Inferior parietal cortex (tissue), 1 donor: ENCODE measurements around the gene SLC39A3.
A peak's percentile ranks its signal among the peaks of the same experiment; 100 is the strongest.

Source experiments
- DNase-seq: peaks from one replicate; pipeline ENCODE4 v3.0.0-alpha.2; 2016; ENCODE audit errors: extremely low spot score

Gene SLC39A3

DNA sequence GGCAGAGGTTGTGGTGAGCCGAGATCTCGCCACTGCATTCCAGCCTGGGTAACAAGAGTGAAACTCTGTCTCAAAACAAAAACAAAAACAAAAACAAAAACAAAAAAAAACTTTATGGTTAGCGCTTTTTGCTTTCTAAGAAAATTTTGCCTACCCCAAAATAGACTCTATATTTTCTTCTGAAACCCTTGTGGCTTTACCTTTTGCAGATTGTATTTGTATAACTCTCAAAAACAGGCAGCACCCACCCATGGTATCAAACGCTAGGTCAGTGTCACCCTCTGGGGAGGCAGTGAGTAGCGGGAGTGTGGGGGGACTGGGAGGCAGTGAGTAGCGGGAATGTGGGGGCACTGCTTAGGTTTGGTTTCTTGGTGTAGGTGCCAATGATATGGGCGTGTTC, 7.5 kb upstream of the SLC39A3 start:
- DNase-seq, result no peak

DNA sequence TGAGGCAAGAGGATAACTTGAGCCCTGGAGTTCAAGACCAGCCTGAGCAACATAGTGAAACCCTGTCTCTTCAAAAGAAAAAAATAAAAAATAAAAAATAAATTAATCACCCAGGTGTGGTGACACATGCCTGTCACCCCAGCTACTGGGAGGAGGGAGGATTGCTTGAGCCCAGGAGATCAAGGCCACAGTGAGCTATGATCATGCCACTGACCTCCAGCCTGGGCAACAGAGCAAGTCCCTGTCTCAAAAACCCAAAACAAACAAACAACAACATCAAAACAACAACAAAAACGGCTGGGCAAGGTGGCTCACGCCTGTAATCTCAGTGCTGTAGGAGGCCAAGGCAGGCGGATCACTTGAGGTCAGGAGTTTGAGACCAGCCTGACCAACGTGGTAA, 4.3 kb upstream of the SLC39A3 start:
- DNase-seq, result no peak

GRCh38 chr19:2743099-2743498, 3.3 kb upstream of the SLC39A3 start:
- DNase-seq, result peak; percentile 65

DNA sequence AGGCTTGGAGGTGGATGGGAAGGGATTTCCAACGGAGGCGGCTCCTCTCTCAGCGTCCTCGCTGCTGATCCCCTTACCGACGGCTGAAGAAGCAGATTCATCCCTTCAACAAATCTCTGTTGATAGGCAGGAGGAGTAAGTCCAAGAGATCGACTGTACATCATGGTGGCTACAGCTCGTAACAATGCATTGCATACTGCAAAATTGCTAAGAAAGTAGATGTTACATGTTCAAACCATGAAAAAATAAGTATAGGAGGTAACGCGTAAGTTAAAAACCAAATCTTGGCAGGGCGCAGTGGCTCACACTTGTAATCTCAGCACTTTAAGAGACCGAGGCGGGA, 468 bp upstream of the SLC39A3 start:
- no peak for DNase-seq

GRCh38 chr19:2736550-2737190, 3.1 kb downstream of the SLC39A3 start:
- no peak for DNase-seq

DNA sequence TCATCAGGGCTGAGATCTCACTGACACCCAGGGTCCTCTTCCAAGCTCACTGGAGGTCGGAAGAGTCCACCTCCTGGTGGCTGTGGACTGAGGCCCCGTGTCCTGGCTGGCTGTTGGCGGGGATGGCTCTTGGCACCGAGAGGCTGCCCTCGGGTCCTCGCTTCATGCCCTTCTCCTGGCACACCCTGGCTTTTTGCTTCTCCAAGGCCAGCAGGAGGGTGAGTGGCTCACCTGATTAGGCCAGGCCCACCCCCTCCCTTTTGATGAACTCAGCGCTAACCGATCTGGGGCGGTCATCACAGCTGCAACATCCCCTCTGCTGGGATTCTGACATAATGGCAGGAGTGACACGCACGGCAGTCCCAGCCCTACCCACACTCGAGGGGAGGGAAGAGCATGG, 4.4 kb downstream of the SLC39A3 start:
- DNase-seq, result no peak

GRCh38 chr19:2734589-2735288, 5.1 kb downstream of the SLC39A3 start:
- no peak for DNase-seq

DNA sequence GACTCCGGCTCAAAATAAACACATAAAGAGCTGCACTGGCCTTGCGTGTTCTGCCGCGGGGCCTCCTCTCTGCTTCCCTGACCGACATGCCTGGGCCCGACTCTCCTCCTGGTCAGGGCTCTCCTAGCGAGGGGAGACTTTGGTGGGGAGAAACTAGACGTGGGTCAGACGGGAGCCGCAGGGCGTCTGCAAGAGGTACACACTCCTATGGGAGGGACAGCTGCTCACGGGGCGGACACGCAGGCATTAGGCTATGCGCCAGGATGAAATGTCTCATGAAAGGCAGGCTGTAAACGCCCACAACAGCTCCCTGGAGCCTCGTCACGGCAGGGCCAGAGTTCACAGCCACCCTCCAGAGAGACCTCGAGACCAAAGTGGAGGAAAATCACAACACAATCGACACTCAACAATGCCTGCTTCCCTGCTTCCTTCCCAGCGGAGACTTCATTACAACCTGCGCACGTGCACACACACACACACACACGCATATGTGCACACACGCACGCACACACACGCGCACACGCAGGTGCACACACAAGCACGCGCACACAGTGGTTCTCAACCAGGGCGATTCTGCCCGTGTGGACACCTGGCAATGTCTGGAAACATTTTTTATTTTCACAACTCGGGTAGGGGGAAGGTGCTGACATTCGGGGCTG, 5.8 kb downstream of the SLC39A3 start:
- no peak for DNase-seq

DNA sequence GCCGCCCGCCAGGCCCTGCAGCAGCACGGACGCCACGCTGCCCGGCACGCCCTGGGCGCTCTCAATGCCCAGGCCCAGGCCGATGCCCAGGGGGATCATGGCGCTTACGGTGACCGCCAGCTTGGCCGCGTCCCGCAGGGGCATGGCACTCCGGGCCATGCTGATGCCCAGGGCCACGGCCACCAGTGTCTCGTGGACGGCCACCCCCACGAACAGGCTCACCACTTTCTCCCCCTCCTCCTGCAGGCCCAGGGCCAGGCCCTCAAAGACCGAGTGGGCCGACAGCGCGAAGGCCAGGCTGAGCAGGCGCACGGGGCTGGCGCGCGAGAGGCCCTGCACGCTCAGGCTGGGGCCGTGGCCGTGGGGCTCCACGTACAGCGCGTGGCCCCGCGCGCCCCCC, 6.9 kb downstream of the SLC39A3 start:
- no peak for DNase-seq

- DNase-seq, result no peak
These were observed 7.6 kb downstream of the SLC39A3 start for GRCh38 chr19:2732157-2732725.

GRCh38 chr19:2731181-2731995, 8.4 kb downstream of the SLC39A3 start:
- DNase-seq, result no peak

GRCh38 chr19:2729943-2730818, 9.6 kb downstream of the SLC39A3 start:
- DNase-seq, result no peak

DNA sequence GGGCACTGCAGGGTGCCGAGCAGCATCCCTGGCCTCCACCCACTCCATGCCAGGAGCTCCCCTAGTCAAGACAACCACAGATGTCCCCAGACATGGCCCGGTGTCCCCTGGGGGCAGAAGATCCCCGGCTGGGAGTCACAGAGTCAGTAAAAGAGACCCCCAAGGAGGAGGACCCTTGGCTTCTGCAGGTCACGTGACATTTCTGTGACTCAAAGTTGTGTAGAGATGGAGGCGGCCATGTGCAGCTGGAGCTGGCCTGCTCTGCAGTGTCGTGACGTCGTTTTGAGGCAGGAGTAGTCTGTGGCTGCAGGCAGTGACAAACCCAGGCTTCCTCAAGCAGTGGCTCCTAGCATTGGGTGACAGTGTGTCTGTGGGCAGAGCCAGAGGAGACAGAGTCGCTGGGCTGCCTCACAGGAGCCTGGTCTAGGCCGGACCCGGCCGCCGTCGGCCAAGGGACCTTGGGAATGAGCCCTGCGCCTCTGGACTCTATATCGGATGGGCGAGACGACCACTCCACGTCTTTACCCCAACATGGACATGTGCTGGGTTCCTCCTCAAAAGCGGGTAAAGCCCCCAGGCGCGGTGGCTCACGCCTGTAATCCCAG, 10.9 kb downstream of the SLC39A3 start:
- DNase-seq, result no peak

- no peak for DNase-seq
These were observed 12.2 kb downstream of the SLC39A3 start for GRCh38 chr19:2727640-2727944.

GRCh38 chr19:2726904-2727639, 12.7 kb downstream of the SLC39A3 start:
- no peak for DNase-seq

- DNase-seq, result no peak
These were observed 13.5 kb downstream of the SLC39A3 start for GRCh38 chr19:2726160-2726855.

GRCh38 chr19:2724148-2724557, 15.7 kb downstream of the SLC39A3 start:
- DNase-seq, result no peak

DNA sequence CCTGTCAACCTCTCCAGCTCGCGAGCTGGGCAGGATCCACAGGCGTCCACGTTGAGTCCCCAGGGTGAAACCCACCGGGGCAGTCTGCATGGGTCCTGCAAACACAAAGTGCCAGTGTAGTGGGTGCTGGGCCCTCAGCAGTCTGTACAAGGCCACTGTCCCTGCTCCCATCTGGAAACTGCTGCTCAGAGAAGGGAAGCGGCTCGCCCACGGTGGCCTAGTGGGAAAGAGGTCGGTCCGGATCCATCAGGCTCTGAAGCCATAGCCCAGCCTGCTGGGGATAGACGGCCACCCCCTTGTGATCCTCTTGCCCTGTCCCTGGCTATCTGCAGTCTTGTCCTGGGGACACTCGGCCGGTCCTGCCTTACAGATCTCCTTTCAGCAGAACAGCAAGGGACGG, 16.1 kb downstream of the SLC39A3 start:
- DNase-seq, result no peak

DNA sequence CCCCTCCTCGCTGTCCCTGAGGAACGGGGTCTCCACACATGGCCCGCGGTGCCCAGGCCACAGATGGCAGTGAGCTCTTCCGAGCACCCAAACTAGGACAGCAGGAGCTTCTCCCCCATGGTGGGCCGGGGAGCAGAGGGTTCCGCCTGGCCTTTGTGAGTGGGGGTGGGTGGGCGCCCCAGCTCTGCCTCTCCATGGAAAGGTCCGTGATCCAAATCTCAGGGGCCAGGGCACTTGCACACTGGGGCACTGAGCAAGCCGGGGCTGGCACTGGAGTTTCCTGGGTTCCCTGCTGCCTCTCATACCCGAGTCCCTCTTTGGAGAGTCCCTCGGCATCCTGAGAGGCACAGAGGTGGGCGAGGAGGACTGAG, 16.5 kb downstream of the SLC39A3 start:
- DNase-seq, result no peak
